Measurements from ENCODE around the gene CBS. TPM values are rescaled to one million over a fixed set of nuclear protein-coding genes. Genes with fewer than 3 reads are reported as not detected.
"Not testable (repeated sequence)": the region's sequence is repeated elsewhere in the genome, so short reads cannot be mapped to it uniquely, and the experiment has no call there.

Gene CBS
- total RNA-seq, 1 donor, result 26.1 TPM

DNA sequence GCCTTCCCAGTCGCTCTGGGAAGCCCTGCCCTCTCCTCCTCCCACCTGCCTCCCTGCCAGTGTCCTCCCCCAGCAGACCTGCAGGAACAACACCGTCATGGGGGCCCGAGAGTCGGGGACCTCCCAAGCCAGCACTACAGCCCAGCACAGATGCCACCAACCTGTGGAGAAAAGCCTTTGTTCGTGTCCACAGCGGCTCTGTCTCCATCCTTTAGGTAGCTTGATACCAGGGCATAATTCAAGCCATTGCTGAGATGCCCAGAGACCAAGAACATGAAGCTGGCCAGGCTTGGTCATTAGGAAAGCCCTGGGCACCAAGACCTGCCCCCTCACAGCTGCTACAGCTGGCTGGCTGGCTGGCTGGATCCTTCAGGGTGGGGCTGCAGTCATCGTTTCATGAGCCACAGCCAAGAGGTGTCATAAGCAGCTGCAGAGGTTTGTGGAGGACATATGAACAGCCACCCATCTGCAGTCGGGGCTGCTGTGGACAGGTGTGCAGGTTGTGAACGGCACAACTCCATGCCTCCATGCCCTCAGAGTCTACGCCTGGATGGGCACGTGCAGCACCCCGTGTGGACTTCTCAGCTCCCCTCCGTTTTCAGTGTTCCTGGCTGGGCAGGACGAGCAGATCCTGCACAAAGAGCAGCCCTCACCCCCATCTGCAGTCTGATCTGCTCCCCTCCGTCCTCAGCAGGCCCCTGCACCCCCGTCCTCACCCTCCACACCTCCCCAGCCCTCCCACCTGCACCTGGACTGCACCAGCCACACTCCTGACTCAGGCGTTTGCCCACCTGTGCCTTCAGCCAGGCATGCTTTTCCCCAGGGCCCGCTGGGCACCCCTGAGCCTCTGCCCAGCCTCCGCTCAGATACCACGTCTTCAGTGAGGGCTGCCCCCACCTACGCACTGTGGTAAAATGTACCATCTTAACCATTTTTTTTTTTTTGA, 29.5 kb downstream of the CBS start:
- not testable (repeated sequence) for H3K4me2 ChIP-seq (ENCODE audit: insufficient read depth, low read length); H3K27ac ChIP-seq (ENCODE audit: low read depth, low read length); H3K4me3 ChIP-seq (ENCODE audit: insufficient read depth, low read length); H3K27me3 ChIP-seq (ENCODE audit: insufficient read depth, low read length); H3K79me2 ChIP-seq (ENCODE audit: insufficient read depth, low read length); H4K20me1 ChIP-seq (ENCODE audit: insufficient read depth, low read length); H3K36me3 ChIP-seq (ENCODE audit: insufficient read depth, low read length); H3K4me1 ChIP-seq (ENCODE audit: insufficient read depth, low read length); H2AFZ ChIP-seq (ENCODE audit: low read length); DNase-seq (ENCODE audit: insufficient read length, low spot score, missing footprints); H3K9me3 ChIP-seq (ENCODE audit: low read depth, low read length)

DNA sequence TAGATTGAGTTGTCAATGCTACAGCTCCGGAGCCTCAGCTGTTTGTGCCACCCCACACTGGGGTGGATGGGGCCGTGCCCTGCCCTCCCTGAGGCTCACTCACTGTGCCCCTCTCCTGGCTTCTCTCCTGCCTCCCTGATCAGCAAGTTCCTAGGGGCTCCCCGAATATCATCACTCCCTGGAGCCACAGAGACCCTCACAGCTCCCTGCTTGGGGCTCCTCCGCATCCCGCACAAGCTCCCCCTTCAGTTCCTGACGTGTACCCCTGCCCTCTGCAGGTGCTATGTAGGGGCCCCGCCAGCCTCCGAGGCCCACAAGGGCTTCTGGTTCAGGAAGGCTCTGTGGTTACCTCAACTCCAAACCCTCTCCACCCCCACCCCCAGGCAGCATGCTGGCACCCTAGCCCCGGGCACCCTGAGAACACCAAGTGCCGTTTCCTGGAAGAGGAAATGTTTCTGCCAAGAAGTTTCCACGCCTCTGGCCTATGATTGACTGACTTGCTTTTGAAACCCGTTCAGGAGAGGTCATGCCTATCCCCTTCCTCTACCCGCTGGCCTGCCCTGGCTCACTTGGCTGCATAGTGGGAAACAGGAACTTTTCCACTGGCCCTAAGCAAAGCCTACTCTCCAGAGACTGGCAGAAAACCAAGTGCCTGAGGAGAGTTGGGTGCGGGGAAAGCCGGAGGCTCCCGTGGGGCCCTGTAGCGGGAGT, 30.3 kb downstream of the CBS start:
- not testable (repeated sequence) for H3K4me2 ChIP-seq (ENCODE audit: insufficient read depth, low read length); H4K20me1 ChIP-seq (ENCODE audit: insufficient read depth, low read length); H3K4me1 ChIP-seq (ENCODE audit: insufficient read depth, low read length); H3K27ac ChIP-seq (ENCODE audit: low read depth, low read length); DNase-seq (ENCODE audit: insufficient read length, low spot score, missing footprints); H3K79me2 ChIP-seq (ENCODE audit: insufficient read depth, low read length); H3K4me3 ChIP-seq (ENCODE audit: insufficient read depth, low read length); H2AFZ ChIP-seq (ENCODE audit: low read length); H3K27me3 ChIP-seq (ENCODE audit: insufficient read depth, low read length); H3K9me3 ChIP-seq (ENCODE audit: low read depth, low read length); H3K36me3 ChIP-seq (ENCODE audit: insufficient read depth, low read length)

DNA sequence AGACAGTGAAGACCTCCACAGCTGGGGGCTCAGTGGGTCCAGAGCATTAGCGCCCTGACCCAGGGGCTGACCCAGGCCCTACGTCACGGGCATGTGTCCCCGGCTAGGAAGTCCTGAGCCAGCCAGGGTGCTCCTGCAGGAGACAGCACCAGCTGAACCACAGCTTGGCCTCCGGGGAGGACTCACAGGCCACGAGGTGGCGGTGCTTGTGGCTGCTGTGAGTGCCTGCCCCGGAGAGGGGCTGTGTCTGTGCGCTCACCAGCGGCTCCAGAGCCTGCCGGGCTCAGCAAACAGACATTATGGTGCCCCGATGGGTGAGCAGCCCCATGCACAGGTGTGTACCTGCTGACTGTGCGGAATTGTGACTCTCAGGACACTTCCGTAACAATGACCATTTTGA, 31.1 kb downstream of the CBS start:
- H3K4me1 ChIP-seq (ENCODE audit: insufficient read depth, low read length); H3K4me2 ChIP-seq (ENCODE audit: insufficient read depth, low read length); H3K79me2 ChIP-seq (ENCODE audit: insufficient read depth, low read length); H4K20me1 ChIP-seq (ENCODE audit: insufficient read depth, low read length); DNase-seq (ENCODE audit: insufficient read length, low spot score, missing footprints); H3K36me3 ChIP-seq (ENCODE audit: insufficient read depth, low read length); H3K27me3 ChIP-seq (ENCODE audit: insufficient read depth, low read length); H2AFZ ChIP-seq (ENCODE audit: low read length); H3K4me3 ChIP-seq (ENCODE audit: insufficient read depth, low read length); H3K27ac ChIP-seq (ENCODE audit: low read depth, low read length); H3K9me3 ChIP-seq (ENCODE audit: low read depth, low read length): not testable (repeated sequence)

DNA sequence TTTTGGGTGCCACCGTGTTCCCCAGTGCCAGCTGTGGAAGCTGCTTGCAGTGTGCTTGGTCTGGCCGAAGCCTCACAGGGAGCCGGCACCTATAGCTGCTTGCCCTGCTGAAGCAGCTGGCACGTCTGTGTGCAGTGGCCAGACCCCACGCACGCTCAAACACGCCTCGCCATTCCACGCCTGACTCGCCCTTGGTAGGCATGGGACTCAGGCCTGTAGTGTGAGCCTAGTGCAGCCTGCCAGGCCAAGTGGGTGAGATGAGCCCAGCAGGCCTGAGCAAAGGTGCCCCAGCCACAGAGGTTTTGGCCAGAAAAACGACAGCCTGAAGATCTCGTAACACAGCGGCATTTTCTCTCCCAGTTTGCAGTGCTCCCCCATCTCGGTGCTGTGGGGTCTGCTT, 32.3 kb downstream of the CBS start:
- H3K4me3 ChIP-seq (ENCODE audit: insufficient read depth, low read length); H3K4me2 ChIP-seq (ENCODE audit: insufficient read depth, low read length); H3K4me1 ChIP-seq (ENCODE audit: insufficient read depth, low read length); H3K9me3 ChIP-seq (ENCODE audit: low read depth, low read length); H3K27ac ChIP-seq (ENCODE audit: low read depth, low read length); DNase-seq (ENCODE audit: insufficient read length, low spot score, missing footprints); H3K36me3 ChIP-seq (ENCODE audit: insufficient read depth, low read length); H3K27me3 ChIP-seq (ENCODE audit: insufficient read depth, low read length); H3K79me2 ChIP-seq (ENCODE audit: insufficient read depth, low read length); H4K20me1 ChIP-seq (ENCODE audit: insufficient read depth, low read length); H2AFZ ChIP-seq (ENCODE audit: low read length): not testable (repeated sequence)

DNA sequence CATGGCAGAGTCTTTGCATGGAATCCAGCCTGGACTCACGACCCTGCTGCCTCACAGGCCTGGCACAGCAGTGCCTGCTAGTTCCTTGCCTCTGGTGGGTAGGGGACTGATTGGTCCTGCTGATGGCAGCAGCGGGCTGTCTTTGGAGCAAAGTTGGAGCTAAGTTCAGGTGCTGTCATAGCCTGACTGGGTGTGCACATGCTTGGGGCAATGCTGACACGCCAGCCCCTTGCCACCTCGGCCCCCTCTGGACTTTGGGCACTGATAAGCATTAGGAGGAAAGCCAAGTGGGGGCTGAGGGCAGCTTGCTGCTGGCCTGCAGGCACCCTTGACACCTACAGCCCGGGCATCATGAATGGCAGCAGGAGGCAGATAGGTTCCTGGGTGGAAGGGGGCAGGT, 33.5 kb downstream of the CBS start:
- H3K36me3 ChIP-seq (ENCODE audit: insufficient read depth, low read length); H3K9me3 ChIP-seq (ENCODE audit: low read depth, low read length); H3K4me1 ChIP-seq (ENCODE audit: insufficient read depth, low read length); H3K79me2 ChIP-seq (ENCODE audit: insufficient read depth, low read length); H2AFZ ChIP-seq (ENCODE audit: low read length); H3K4me2 ChIP-seq (ENCODE audit: insufficient read depth, low read length); H4K20me1 ChIP-seq (ENCODE audit: insufficient read depth, low read length); H3K27ac ChIP-seq (ENCODE audit: low read depth, low read length); DNase-seq (ENCODE audit: insufficient read length, low spot score, missing footprints); H3K4me3 ChIP-seq (ENCODE audit: insufficient read depth, low read length); H3K27me3 ChIP-seq (ENCODE audit: insufficient read depth, low read length): not testable (repeated sequence)

DNA sequence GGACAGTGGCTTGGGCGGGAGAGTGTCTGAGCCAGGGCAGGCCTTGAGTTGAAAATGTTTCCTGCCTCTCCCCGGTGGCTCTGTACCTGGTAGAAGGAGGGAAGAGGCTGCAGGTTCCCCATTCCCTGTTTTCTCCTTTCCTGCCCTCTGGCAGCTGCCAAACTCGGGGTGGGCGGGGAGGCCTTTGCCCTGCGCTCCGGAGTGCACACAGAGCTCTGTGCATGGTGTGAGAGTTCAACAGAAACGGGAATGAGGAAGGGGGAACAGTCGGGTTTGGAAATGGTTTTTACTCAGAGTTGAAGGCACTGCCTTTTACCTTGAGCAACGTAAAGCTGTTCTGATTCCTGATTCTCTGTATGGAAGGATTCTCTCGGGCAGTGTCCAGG, 37.0 kb downstream of the CBS start:
- H3K27ac ChIP-seq (ENCODE audit: low read depth, low read length), result not testable (repeated sequence)

DNA sequence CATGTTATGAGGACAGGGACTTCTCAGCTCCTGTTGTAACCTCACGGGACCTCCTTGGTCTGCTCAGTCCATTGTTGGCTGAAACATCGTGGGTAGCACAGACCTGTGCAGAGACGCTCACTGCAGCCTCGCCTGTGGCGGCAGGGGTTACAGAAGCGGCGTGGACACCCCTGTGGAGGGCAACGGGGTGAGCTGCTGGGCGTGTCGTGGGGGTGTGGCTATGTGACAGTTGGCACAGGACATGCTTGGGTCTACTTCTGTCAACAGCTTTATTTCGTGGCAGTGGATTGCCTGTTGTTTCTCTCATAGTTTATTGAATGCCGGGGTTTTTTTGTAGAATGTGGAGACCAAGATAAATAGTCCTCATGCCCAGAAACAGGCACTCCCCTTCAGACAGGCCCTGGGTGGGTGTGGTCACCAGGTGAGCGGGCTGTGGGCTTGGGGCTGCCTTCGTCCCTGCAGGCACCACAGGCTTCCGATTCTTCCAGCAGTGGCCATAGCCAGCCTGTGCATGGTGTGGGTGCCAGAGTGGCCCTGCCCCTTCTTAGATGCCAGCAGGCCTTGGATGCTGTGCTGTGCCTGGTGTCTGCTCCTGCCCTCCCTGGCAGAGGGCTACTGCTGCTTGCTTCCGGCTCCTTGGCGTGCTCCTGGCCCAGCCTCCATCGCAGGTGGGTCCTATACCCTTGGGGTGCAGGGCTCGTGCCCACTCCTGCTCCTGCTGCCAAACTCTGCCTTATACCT, 37.5 kb downstream of the CBS start:
- not testable (repeated sequence) for H3K27me3 ChIP-seq (ENCODE audit: insufficient read depth, low read length); H3K4me1 ChIP-seq (ENCODE audit: insufficient read depth, low read length); H3K4me2 ChIP-seq (ENCODE audit: insufficient read depth, low read length); H3K36me3 ChIP-seq (ENCODE audit: insufficient read depth, low read length); H3K9me3 ChIP-seq (ENCODE audit: low read depth, low read length); H3K27ac ChIP-seq (ENCODE audit: low read depth, low read length); DNase-seq (ENCODE audit: insufficient read length, low spot score, missing footprints); H3K4me3 ChIP-seq (ENCODE audit: insufficient read depth, low read length); H3K79me2 ChIP-seq (ENCODE audit: insufficient read depth, low read length); H4K20me1 ChIP-seq (ENCODE audit: insufficient read depth, low read length); H2AFZ ChIP-seq (ENCODE audit: low read length)

More for the DNA sequence above, 37.0 kb downstream of the CBS start:
- H3K9me3 ChIP-seq (ENCODE audit: low read depth, low read length); H3K4me3 ChIP-seq (ENCODE audit: insufficient read depth, low read length); H3K27me3 ChIP-seq (ENCODE audit: insufficient read depth, low read length); H3K4me1 ChIP-seq (ENCODE audit: insufficient read depth, low read length); H3K4me2 ChIP-seq (ENCODE audit: insufficient read depth, low read length); H2AFZ ChIP-seq (ENCODE audit: low read length); H4K20me1 ChIP-seq (ENCODE audit: insufficient read depth, low read length); H3K79me2 ChIP-seq (ENCODE audit: insufficient read depth, low read length); DNase-seq (ENCODE audit: insufficient read length, low spot score, missing footprints); H3K36me3 ChIP-seq (ENCODE audit: insufficient read depth, low read length): not testable (repeated sequence)

DNA sequence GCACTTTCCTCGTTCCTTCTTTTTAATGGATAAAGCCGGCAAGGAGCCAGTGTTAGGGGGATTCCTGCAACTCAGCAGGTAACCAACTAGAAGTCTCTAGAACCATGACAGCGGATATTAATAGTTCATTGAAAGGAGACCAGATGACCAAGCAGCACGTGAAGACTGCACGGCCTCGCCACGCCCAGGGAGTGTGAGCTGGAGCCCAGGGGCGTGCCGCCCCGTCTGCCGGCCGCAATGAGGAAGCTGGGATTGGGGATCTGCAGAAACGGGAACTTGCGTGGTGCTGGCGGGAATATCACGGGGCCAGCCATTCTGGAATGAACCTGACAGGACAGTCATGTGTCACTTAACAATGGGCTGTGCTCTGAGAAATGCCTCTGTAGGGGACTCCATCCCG, 38.7 kb downstream of the CBS start:
- not testable (repeated sequence) for H3K27me3 ChIP-seq (ENCODE audit: insufficient read depth, low read length); H3K4me3 ChIP-seq (ENCODE audit: insufficient read depth, low read length); H2AFZ ChIP-seq (ENCODE audit: low read length); DNase-seq (ENCODE audit: insufficient read length, low spot score, missing footprints); H3K27ac ChIP-seq (ENCODE audit: low read depth, low read length); H3K4me2 ChIP-seq (ENCODE audit: insufficient read depth, low read length); H3K9me3 ChIP-seq (ENCODE audit: low read depth, low read length); H4K20me1 ChIP-seq (ENCODE audit: insufficient read depth, low read length); H3K4me1 ChIP-seq (ENCODE audit: insufficient read depth, low read length); H3K79me2 ChIP-seq (ENCODE audit: insufficient read depth, low read length); H3K36me3 ChIP-seq (ENCODE audit: insufficient read depth, low read length)
